Neuron (in vitro differentiated cells): ENCODE measurements around the gene S100A12.

Experiments used
- H2AFZ ChIP-seq: one replicate; pipeline ENCODE4 v1.6.1; 2013; ENCODE audit warnings: low read depth, mild to moderate bottlenecking, inconsistent platforms, low read length, moderate library complexity
- H3K27me3 ChIP-seq: one replicate; pipeline ENCODE4 v1.6.1; 2013; ENCODE audit warnings: low read length; ENCODE audit not compliant: insufficient read depth
- H3K36me3 ChIP-seq: one replicate; pipeline ENCODE4 v1.6.1; 2013; ENCODE audit warnings: low read length; ENCODE audit not compliant: insufficient read depth
- H3K4me1 ChIP-seq: one replicate; pipeline ENCODE4 v1.6.1; 2013; ENCODE audit warnings: low read length; ENCODE audit not compliant: insufficient read depth
- H3K4me3 ChIP-seq: 2 replicates; pipeline ENCODE4 v1.5.1; 2013; ENCODE audit warnings: mild to moderate bottlenecking, low read length, moderate library complexity
- H3K9me3 ChIP-seq: one replicate; pipeline ENCODE4 v1.6.1; 2013; ENCODE audit warnings: low read length

Gene S100A12

GRCh38 chr1:153392822-153393221 lies 17.4 kb upstream of the S100A12 start:
- Histone ChIP-seq H3K27me3 (peaks cover 31% of the 10 kb centered on the region), H3K4me3 (no peak overlapping the region), H3K36me3 (no peaks in the 10 kb centered on the region), H3K4me1 (no peaks in the 10 kb centered on the region), H2AFZ (no peak overlapping the region), H3K9me3 (no peaks in the 10 kb centered on the region)

- Histone ChIP-seq H3K4me3 (no peak overlapping the region), H3K9me3 (no peaks in the 10 kb centered on the region), H3K4me1 (no peaks in the 10 kb centered on the region), H3K36me3 (no peaks in the 10 kb centered on the region), H2AFZ (no peak overlapping the region), H3K27me3 (peaks cover 25% of the 10 kb centered on the region)
Observed at GRCh38 chr1:153392258-153392657, 16.8 kb upstream of the S100A12 start.

GRCh38 chr1:153390938-153391710 lies 15.7 kb upstream of the S100A12 start, which contains the start of gene S100A8:
S100A8 (minus strand) TSS chr1:153391073; CDS start chr1:153390535, 538 bp downstream.
- Histone ChIP-seq H3K36me3 (no peaks in the 10 kb centered on the region), H3K4me3 (no peak within 1 kb of the TSS), H2AFZ (no peak within 1 kb of the TSS), H3K9me3 (no peaks in the 10 kb centered on the region), H3K4me1 (no peaks in the 10 kb centered on the region), H3K27me3 (peaks cover 15% of the 10 kb centered on the region)

GRCh38 chr1:153389973-153390879 lies 14.8 kb upstream of the S100A12 start:
- Histone ChIP-seq H3K4me1 (no peaks in the 10 kb centered on the region), H3K36me3 (no peaks in the 10 kb centered on the region), H3K27me3 (peaks cover 8% of the 10 kb centered on the region), H2AFZ (no peak overlapping the region), H3K4me3 (no peak overlapping the region), H3K9me3 (no peaks in the 10 kb centered on the region)

GRCh38 chr1:153389401-153389800 lies 14.0 kb upstream of the S100A12 start:
- no peak overlapping the region for H2AFZ ChIP-seq
- no peak overlapping the region for H3K4me3 ChIP-seq
- H3K4me1 ChIP-seq: no peaks in the 10 kb centered on the region
- H3K9me3 ChIP-seq: no peaks in the 10 kb centered on the region
- no peaks in the 10 kb centered on the region for H3K36me3 ChIP-seq
- peaks cover 8% of the 10 kb centered on the region for H3K27me3 ChIP-seq

- Histone ChIP-seq H3K4me3 (no peak overlapping the region), H2AFZ (no peak overlapping the region), H3K9me3 (no peaks in the 10 kb centered on the region), H3K4me1 (no peaks in the 10 kb centered on the region), H3K27me3 (peaks cover 8% of the 10 kb centered on the region), H3K36me3 (no peaks in the 10 kb centered on the region)
Observed at GRCh38 chr1:153387785-153388184, 12.4 kb upstream of the S100A12 start.

GRCh38 chr1:153387001-153387400 lies 11.6 kb upstream of the S100A12 start:
- no peaks in the 10 kb centered on the region for H3K36me3 ChIP-seq
- H3K9me3 ChIP-seq: no peaks in the 10 kb centered on the region
- no peak overlapping the region for H3K4me3 ChIP-seq
- peaks cover 8% of the 10 kb centered on the region for H3K27me3 ChIP-seq
- no peak overlapping the region for H2AFZ ChIP-seq
- no peaks in the 10 kb centered on the region for H3K4me1 ChIP-seq

- H3K27me3 ChIP-seq: peaks cover 8% of the 10 kb centered on the region
- H3K4me3 ChIP-seq: no peak overlapping the region
- H3K36me3 ChIP-seq: no peaks in the 10 kb centered on the region
Observed at GRCh38 chr1:153386500-153386901, 11.1 kb upstream of the S100A12 start.

GRCh38 chr1:153384958-153385580 lies 9.6 kb upstream of the S100A12 start:
- Histone ChIP-seq H2AFZ (no peak overlapping the region), H3K9me3 (no peaks in the 10 kb centered on the region), H3K4me1 (no peaks in the 10 kb centered on the region), H3K4me3 (no peak overlapping the region), H3K36me3 (no peaks in the 10 kb centered on the region), H3K27me3 (peaks cover 3% of the 10 kb centered on the region)

More at GRCh38 chr1:153386500-153386901, 11.1 kb upstream of the S100A12 start:
- no peaks in the 10 kb centered on the region for H3K4me1 ChIP-seq
- H2AFZ ChIP-seq: no peak overlapping the region
- no peaks in the 10 kb centered on the region for H3K9me3 ChIP-seq

GRCh38 chr1:153380711-153381110 lies 5.3 kb upstream of the S100A12 start:
- no peaks in the 10 kb centered on the region for H3K36me3 ChIP-seq
- no peak overlapping the region for H2AFZ ChIP-seq
- no peaks in the 10 kb centered on the region for H3K27me3 ChIP-seq
- H3K4me1 ChIP-seq: no peaks in the 10 kb centered on the region
- H3K4me3 ChIP-seq: no peak overlapping the region
- H3K9me3 ChIP-seq: no peaks in the 10 kb centered on the region

- no peaks in the 10 kb centered on the region for H3K9me3 ChIP-seq
- H3K36me3 ChIP-seq: no peaks in the 10 kb centered on the region
- no peaks in the 10 kb centered on the region for H3K27me3 ChIP-seq
- no peaks in the 10 kb centered on the region for H3K4me1 ChIP-seq
- H2AFZ ChIP-seq: no peak overlapping the region
- H3K4me3 ChIP-seq: no peak overlapping the region
Observed at GRCh38 chr1:153379591-153379990, 4.2 kb upstream of the S100A12 start.

GRCh38 chr1:153374071-153374470 lies 1.4 kb downstream of the S100A12 start:
- H3K36me3 ChIP-seq: no peaks in the 10 kb centered on the region
- H3K4me1 ChIP-seq: no peaks in the 10 kb centered on the region
- no peaks in the 10 kb centered on the region for H3K27me3 ChIP-seq
- H3K4me3 ChIP-seq: no peak overlapping the region
- H2AFZ ChIP-seq: no peak overlapping the region
- no peaks in the 10 kb centered on the region for H3K9me3 ChIP-seq

- no peaks in the 10 kb centered on the region for H3K9me3 ChIP-seq
- no peaks in the 10 kb centered on the region for H3K27me3 ChIP-seq
- H2AFZ ChIP-seq: no peak overlapping the region
- no peaks in the 10 kb centered on the region for H3K36me3 ChIP-seq
- no peaks in the 10 kb centered on the region for H3K4me1 ChIP-seq
- no peak overlapping the region for H3K4me3 ChIP-seq
Observed at GRCh38 chr1:153372571-153372970, 2.9 kb downstream of the S100A12 start.
